ENCODE data around the gene C1QTNF3.

Gene C1QTNF3

DNA sequence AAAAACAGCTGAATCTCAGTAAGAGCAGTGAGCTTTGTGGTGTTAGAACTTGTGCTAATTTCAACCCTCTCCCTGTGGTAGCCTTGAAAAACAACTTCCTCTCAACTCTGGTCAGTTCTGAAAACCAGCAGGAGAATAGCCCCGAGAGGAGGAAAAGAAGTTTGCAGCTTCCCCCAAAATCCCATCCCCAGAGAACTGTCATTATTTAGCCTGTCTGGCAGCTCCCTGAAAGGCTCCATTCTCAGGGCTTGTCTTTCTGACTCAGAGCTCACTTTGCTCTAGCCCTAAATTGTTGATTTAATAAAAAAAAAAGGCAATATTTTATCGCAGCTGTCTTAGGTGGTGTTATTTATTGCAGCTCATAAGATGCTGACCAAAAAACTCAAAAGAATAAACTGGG lies 47.1 kb downstream of the C1QTNF3 start:
- no peak for DNase-seq (ENCODE audit: low read depth)

DNA sequence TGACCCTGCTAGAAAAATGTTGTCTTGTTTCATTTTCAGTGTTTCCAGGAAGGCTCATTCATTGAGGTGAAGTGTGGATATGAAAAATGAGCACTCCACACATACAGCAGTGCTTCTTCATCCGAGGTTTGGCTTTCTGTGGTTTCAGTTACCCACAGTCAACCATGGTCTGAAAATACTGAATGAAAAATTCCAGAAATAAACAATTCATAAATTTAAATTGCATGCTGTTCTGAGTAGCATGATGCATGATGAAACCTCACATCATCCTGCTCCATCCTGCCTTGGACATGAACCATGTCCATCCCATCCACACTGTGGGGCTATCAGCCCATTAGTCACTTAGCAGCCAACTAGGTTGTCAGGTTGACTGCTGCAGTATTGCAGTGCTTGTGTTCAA lies 48.2 kb downstream of the C1QTNF3 start:
- peak; percentile 57 for DNase-seq (ENCODE audit: low read depth)

DNA sequence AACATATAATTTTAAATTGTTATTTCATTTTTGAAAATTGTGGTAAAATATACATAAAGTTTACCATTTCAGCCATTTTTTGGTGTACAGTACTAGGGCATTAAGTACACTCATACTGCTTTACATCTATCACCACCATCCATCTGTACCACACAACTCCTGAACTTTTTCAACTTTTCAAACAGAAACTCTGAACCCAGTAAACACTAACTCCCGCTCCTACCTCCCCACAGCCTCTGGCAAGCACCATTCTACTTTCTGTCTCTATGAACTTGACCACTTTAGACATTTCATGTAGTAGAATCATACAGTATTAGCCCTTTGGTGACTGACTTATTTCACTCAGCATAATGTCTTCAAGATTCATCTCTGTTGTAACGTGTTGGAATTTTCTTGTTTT lies 50.1 kb downstream of the C1QTNF3 start:
- no peak for DNase-seq (ENCODE audit: low read depth)

DNA sequence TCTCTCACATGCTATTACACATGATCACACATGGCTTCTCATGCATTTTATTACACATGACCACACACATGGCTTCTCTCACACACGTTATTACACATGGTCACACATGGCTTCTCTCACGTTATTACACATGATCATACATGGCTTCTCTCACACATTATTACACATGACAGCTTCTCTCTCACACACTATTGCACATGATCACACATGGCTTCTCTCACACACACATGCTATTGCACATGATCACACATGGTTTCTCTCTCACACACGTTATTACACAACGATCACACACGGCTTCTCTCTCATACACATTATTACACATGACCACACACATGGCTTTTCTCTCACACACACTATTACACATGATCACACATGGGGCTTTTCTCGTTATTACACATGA lies 57.6 kb downstream of the C1QTNF3 start:
- no peak for DNase-seq (ENCODE audit: low read depth)

DNA sequence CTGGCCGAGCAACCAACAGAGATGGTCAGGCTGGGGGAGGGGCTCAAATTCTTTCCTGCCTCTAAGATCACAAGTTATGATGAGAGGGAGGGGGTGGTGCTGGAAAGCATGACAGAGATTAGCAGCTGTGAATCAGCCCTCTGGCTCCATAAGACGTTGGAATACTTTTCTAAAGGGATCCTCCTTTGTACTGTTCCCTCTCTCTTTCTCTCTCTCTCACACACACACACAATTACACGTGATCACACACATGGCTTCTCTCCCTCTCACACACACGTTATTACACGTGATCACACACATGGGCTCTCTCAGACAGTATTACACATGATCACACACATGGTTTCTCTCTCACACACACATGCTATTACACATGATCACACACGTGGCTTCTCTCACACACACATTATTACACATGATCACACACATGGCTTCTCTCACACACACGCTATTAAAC lies 58.3 kb downstream of the C1QTNF3 start, which contains the start of gene SLC45A2:
Gene SLC45A2 (minus strand): TSS at position 23 of the 454 bp plus-strand sequence. CDS start 110 bp downstream, outside the sequence.
- no peak for DNase-seq (ENCODE audit: low read depth)

DNA sequence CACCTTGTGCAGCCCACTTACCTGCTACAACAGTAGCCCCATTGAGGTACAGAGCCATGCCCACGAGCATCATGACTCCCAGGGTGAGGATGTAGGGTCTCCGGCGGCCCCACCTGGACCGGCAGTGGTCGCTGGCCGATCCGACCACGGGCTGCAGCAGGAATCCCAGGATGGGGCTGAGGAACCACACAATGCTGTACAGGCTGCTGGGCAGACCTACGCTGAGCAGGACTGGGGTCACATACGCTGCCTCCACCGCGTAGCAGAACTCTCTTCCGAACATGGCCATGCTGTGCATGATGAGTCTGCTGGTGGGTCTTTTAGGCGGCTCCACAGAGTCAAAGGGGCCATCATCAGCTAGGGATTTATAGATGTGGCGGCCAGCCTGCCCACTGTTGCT lies 58.8 kb downstream of the C1QTNF3 start:
- DNase-seq (ENCODE audit: low read depth), result no peak

DNA sequence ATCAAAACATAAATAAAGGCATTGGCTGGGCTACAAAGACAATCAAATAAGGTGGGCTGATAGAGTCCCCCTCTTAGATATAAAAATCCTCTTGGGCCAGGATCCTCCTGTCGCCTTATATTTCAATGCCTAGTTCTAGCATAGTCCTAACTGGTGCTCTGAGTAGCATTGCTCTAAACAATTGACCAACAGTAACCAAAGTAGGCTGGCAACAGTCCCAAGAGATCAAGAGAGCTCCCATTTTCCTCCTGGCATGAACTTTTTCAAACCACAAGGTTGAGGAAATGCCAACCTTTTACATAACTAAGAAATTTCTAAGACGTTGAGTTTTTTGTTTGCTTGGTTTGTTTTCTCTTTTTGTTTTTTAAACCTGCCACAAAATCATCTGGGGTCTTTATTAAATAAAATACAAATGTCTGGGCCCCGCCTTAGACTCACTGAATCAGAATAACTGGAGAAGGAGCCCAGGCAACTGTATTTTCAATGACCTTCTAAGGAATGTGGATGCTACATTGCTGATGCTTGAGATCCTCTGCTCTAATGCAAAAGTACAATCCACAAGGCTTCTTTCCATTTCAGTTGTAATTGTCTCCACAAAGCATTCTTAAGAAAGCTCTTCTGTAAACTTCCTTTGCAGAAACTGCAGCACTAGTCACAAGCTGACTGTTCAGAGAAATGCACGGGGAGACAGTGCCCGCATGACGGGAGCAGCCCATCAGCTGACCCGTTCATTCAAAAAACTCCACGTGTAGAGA lies 61.4 kb downstream of the C1QTNF3 start:
- peak; percentile 74 for DNase-seq (ENCODE audit: low read depth)

DNA sequence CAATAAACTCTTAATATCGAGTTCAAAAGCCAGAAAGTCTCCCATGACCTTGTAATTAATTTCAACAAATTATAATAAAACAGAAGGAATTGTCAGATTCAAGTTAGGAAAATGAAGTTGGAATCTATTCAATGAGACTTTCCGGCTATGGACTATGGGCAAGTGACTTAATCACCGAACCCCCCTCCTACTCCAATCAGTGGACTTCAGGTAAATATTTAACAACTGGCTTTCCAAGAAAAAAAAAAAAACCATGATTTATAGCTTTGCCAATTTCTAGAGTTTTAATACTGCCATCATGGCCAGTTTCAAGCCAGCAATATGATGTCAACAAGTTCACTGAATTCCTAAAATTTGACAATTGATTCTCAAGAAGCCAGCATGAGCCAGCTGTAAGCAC lies 63.0 kb downstream of the C1QTNF3 start:
- DNase-seq (ENCODE audit: low read depth), result no peak

DNA sequence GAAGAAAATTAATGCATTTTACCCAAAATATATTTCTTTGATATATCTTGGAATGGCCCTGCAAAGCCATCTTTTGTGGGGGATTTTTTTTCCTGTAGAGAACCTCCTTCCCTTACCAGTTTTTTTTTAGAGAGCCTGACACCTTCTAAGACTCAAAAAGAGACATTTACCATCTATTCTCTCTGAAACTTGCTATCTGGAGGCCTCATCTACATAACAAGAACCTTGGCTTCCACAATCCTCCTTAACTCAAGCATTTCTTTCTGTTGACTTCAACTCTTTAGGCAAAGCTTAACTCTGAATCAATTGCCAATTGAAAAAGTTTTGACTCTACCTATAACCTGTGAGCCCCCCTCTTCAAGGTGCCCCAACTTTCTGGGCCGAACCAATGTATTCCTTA lies 64.7 kb downstream of the C1QTNF3 start:
- no peak for DNase-seq (ENCODE audit: low read depth)

DNA sequence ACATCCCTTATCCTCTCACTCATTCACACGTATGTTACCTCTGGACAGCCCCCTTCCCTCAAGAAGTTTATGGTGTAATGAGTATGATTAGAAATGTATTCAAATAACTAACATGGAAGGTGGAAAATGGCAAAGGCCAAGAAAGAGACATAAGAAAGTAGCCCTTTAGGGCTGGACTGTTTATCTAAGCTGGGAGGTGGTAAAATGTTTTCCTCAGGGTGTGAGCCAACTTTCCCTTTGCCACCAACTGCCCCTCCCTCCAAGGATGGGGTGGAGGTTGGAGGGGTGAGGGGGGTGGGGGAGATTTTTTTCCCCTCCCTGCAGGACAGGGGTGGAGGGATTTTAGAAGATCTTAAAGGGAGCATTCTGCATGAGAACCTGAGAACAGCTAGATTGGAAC lies 66.7 kb downstream of the C1QTNF3 start:
- no peak for DNase-seq (ENCODE audit: low read depth)

DNA sequence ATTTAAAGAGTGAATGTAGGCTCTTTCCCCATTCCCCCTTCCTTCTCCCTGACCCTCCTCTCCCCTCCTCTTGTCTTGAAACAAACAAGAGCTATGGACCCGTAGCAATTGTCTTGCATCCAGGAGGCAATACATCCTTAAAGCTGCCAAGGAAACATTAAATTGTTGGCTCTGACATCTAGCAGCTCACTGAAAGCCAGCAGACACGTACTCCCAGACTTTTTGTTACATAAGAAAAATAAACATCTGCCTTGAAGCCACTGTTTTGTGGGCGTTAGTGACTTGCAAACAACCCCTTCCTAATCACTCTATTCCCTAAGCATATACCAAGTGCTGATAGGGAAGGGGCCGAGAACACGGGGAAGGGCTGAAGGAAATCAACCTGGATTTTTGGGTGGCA lies 67.2 kb downstream of the C1QTNF3 start:
- DNase-seq (ENCODE audit: low read depth), result no peak

DNA sequence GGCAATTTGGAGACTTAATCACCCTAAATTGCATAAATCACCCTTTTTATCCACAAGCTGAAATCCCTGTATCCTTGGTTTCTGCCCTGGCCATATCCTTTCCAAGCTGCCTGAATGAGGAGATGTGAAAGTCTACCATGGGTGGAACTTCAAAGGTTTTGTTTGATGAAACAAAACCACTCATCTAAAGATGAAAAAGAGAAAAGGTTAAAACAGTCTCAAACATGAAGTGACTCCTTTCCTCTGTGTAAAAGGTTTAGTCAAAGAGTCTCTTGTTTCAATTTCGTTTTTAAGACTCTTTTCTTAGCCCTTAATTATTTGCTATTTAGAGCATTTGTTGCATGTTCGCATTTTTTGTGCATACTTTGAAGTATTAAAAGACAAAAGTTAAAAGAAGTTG lies 69.7 kb downstream of the C1QTNF3 start:
- no peak for DNase-seq (ENCODE audit: low read depth)

DNA sequence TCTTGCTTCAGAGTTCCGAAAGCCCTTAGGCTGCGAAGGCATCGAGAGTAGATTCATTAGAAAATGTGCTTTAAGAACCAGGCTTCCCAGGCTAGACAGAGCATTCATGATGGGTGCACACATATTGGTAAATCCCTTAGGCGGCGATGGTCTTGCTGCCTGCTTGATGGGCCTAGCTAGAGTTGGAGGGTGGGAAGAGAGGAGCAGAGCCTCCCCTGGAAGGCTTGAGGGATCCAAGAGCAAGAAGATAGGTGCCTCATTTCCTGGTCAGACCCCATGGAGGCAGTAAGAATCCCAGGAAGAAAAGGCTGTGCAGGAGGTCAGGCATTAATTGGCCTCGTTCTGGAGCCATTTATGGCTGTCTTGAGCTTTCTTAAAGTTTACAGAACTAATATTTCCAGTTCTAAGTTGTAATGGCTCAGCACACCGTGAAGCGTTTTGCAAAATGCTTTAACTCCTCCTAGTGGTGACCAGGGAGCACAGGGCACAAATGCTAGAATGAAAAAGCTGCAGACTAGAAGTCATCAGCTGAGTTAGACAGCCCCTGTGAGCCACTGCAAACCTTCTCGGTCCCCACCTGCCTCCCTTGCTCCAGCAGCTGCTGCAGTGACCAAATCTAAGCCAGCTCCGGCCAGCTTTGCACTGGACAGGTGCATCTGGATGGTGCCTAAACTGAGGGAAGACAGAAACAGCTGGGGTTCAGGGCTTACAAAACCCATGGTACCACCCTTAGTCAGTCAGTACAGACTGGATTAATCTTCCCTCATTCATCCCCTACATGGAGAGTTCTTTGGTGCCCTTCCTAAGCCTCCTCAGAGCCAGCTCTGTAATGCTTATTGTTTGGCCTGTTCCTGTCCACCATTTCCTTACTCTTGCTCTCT lies 73.2 kb downstream of the C1QTNF3 start:
- DNase-seq (ENCODE audit: low read depth), result peak; percentile 63

DNA sequence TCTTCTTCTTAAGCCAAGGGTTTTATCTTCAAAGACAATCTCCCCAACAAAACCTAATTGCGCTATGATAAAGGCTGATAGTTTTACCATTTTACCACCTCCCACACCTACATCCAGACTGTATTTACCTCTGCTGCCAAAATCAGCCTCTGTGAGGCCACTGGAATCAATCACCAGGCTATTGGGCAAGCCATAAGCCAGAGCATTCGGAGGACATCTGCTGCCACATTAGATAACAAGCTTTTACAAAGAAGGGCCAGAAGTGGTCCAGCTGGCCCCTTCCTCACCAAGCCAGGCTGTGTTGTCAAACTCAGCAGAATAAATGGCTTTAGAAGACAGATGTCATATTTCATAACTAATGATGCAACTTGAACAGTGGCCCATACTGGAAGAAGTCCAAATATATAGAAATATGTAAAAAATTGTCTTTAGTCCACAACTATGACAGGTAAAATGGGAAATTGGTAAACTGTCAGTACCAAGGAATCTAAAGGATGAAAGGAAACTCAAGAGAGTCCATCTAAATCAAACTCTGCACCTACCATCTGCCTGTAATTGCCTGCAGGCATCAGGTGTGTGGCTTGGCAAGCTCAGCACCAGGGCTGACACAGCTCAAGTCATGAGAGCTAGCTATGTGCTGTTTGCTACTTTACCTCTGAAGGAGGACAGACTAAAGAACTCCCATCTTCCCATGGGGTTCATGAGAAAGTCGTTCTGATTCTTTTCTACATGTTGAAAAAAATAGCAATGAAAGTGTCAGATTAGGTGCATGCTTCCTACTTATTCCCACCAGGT lies 74.6 kb downstream of the C1QTNF3 start:
- no peak for DNase-seq (ENCODE audit: low read depth)
